IMR-90 (cell line): ENCODE data around the gene TLR1. TPM values are rescaled to one million over a fixed set of nuclear protein-coding genes. Genes with fewer than 3 reads are reported as not detected.

Experiments used
- ATAC-seq: fragments of 200-7000 bp; cut with Tn5 transposase; 2 replicates; pipeline ENCODE4 v1.9.1; 2020; ENCODE audit warnings: low read depth, mild to moderate bottlenecking, moderate library complexity
- BruUV-seq: library from RNA; stranded (reverse); fragments of 400-500 nt; replicated peaks from 2 replicates; lab custom pipeline; 2021; lab: Mats Ljungman, UMichigan
- CTCF ChIA-PET: fragments of 300-600 bp; formaldehyde crosslinking; extraction: SDS; loops from one replicate; lab custom pipeline; 2021; ENCODE audit warnings: antibody characterized with exemption; lab: Yijun Ruan, JAX
- POLR2A ChIA-PET: fragments of 300-600 bp; sonication (Branson Sonifier 250); formaldehyde crosslinking; loops from one replicate; lab custom pipeline; 2022; ENCODE audit warnings: antibody characterized with exemption; ENCODE audit not compliant: unreplicated experiment; lab: Charles Lee
- DNase-seq: peaks from one replicate; pipeline ENCODE4 v3.0.0; 2013
- H2AFZ ChIP-seq: replicated peaks from 2 replicates; pipeline ENCODE3; 2013; ENCODE audit warnings: low read length, mild to moderate bottlenecking; ENCODE audit not compliant: poor library complexity
- H2AK5ac ChIP-seq: 2 replicates; pipeline ENCODE4 v1.6.1; 2013; ENCODE audit warnings: low read depth, low read length, inconsistent platforms
- H2AK9ac ChIP-seq: replicated peaks from 2 replicates; pipeline ENCODE3; 2013; ENCODE audit warnings: mild to moderate bottlenecking, low read depth, low read length, moderate library complexity; ENCODE audit not compliant: poor library complexity
- H2BK120ac ChIP-seq: 2 replicates; pipeline ENCODE4 v1.6.1; 2013; ENCODE audit warnings: low read depth, low read length, inconsistent platforms
- H2BK15ac ChIP-seq: 3 replicates; pipeline ENCODE4 v1.6.1; 2013; ENCODE audit warnings: low read depth, low read length, inconsistent platforms
- H2BK20ac ChIP-seq: 2 replicates; pipeline ENCODE4 v1.6.1; 2013; ENCODE audit warnings: low read depth, mild to moderate bottlenecking, inconsistent platforms, low read length, moderate library complexity
- H2BK5ac ChIP-seq: 2 replicates; pipeline ENCODE4 v1.6.1; 2013; ENCODE audit warnings: mild to moderate bottlenecking, low read depth, low read length, inconsistent platforms; ENCODE audit not compliant: poor library complexity, severe bottlenecking
- H3K14ac ChIP-seq: replicated peaks from 2 replicates; pipeline ENCODE4 v1.6.1; 2013; ENCODE audit warnings: low read depth, low read length, inconsistent platforms
- H3K18ac ChIP-seq: 2 replicates; pipeline ENCODE4 v1.6.1; 2013; ENCODE audit warnings: low read depth, low read length, control low read depth
- H3K23ac ChIP-seq: 2 replicates; pipeline ENCODE4 v1.6.1; 2013; ENCODE audit warnings: low read depth, low read length, inconsistent platforms
- H3K27ac ChIP-seq: 2 replicates; pipeline ENCODE4 v1.5.1; 2013; ENCODE audit warnings: mild to moderate bottlenecking, control low read depth, low read length; ENCODE audit not compliant: insufficient read depth
- H3K27me3 ChIP-seq: 2 replicates; pipeline ENCODE4 v1.6.1; 2013; ENCODE audit warnings: low read length; ENCODE audit not compliant: control insufficient read depth, insufficient read depth
- H3K36me3 ChIP-seq: 2 replicates; pipeline ENCODE4 v1.6.1; 2013; ENCODE audit warnings: low read length, mixed read lengths; ENCODE audit not compliant: control insufficient read depth, insufficient read depth
- H3K4ac ChIP-seq: 2 replicates; pipeline ENCODE4 v1.6.1; 2013; ENCODE audit warnings: low read depth, low read length, inconsistent platforms
- H3K4me1 ChIP-seq: 2 replicates; pipeline ENCODE4 v1.6.1; 2013; ENCODE audit warnings: low read length, mixed read lengths; ENCODE audit not compliant: control insufficient read depth, insufficient read depth
- H3K4me2 ChIP-seq: 2 replicates; pipeline ENCODE4 v1.6.1; 2013; ENCODE audit warnings: low read depth, mild to moderate bottlenecking, control low read depth, low read length, moderate library complexity
- H3K4me3 ChIP-seq: 2 replicates; pipeline ENCODE4 v1.5.1; 2013; ENCODE audit warnings: low read depth, mild to moderate bottlenecking, control low read depth, low read length, moderate library complexity; ENCODE audit not compliant: insufficient read depth
- H3K56ac ChIP-seq: 2 replicates; pipeline ENCODE4 v1.6.1; 2013; ENCODE audit warnings: low read length, inconsistent platforms; ENCODE audit not compliant: insufficient read depth; ENCODE audit errors: extremely low read depth
- H3K79me1 ChIP-seq, 2 experiments: 2 replicates each; pipeline ENCODE4 v1.6.1; 2013; ENCODE audit warnings: low read length in 2 of 2, inconsistent platforms in 1 of 2, low read depth in 1 of 2
- H3K9ac ChIP-seq: 2 replicates; pipeline ENCODE4 v1.6.1; 2013; ENCODE audit warnings: low read depth, low read length, control low read depth
- H3K9me1 ChIP-seq: 2 replicates; pipeline ENCODE4 v1.6.1; 2013; ENCODE audit warnings: low read length, inconsistent platforms; ENCODE audit not compliant: insufficient read depth
- H3K9me3 ChIP-seq: 2 replicates; pipeline ENCODE4 v1.6.1; 2013; ENCODE audit warnings: low read length; ENCODE audit not compliant: control insufficient read depth, insufficient read depth
- H4K20me1 ChIP-seq: 2 replicates; pipeline ENCODE4 v1.6.1; 2013; ENCODE audit warnings: low read length, inconsistent platforms; ENCODE audit not compliant: insufficient read depth
- H4K5ac ChIP-seq: 2 replicates; pipeline ENCODE4 v1.6.1; 2013; ENCODE audit warnings: mild to moderate bottlenecking, low read depth, low read length, control low read depth
- H4K8ac ChIP-seq, 2 experiments: 2 replicates each; pipeline ENCODE4 v1.6.1; 2013; ENCODE audit warnings: low read depth in 2 of 2, low read length in 2 of 2, control low read depth in 1 of 2, inconsistent platforms in 1 of 2
- H4K91ac ChIP-seq: 2 replicates; pipeline ENCODE4 v1.6.1; 2013; ENCODE audit warnings: low read depth, low read length, inconsistent platforms; ENCODE audit not compliant: insufficient read depth
- CEBPB ChIP-seq: IDR thresholded peaks from 2 replicates; pipeline ENCODE4 v1.6.1; 2012; ENCODE audit warnings: low read depth, low read length, improper control_type of control experiment
- CHD1 ChIP-seq: IDR thresholded peaks from 2 replicates; pipeline ENCODE4 v1.6.1; 2012; ENCODE audit warnings: low read depth, low read length, improper control_type of control experiment
- CTCF ChIP-seq: conservative IDR thresholded peaks from 2 replicates; pipeline ENCODE4 v1.5.1; 2012; ENCODE audit warnings: mild to moderate bottlenecking, low read depth, low read length, improper control_type of control experiment
- MAFK ChIP-seq: IDR thresholded peaks from 2 replicates; pipeline ENCODE4 v1.6.1; 2012; ENCODE audit warnings: low read depth, low read length, improper control_type of control experiment
- MAZ ChIP-seq: IDR thresholded peaks from 2 replicates; pipeline ENCODE4 v1.6.1; 2012; ENCODE audit warnings: low read depth, mild to moderate bottlenecking, low read length, improper control_type of control experiment, moderate library complexity, borderline replicate concordance
- MXI1 ChIP-seq: IDR thresholded peaks from 2 replicates; pipeline ENCODE4 v1.6.1; 2012; ENCODE audit warnings: low read depth, mild to moderate bottlenecking, low read length, moderate library complexity, borderline replicate concordance
- POLR2A ChIP-seq: IDR thresholded peaks from 2 replicates; pipeline ENCODE4 v1.6.1; 2012; ENCODE audit warnings: mild to moderate bottlenecking, low read depth, low read length
- RCOR1 ChIP-seq: IDR thresholded peaks from 2 replicates; pipeline ENCODE4 v1.6.1; 2012; ENCODE audit warnings: mild to moderate bottlenecking, low read length, improper control_type of control experiment; ENCODE audit not compliant: insufficient replicate concordance
- SMC3 ChIP-seq: fragments of 150-350 bp; IDR thresholded peaks from 2 replicates; pipeline ENCODE4 v1.6.1; 2016; ENCODE audit warnings: low read depth, mild to moderate bottlenecking, antibody characterized with exemption, low read length, moderate library complexity
- USF2 ChIP-seq: fragments of 150-350 bp; IDR thresholded peaks from 2 replicates; pipeline ENCODE4 v1.6.1; 2017; ENCODE audit warnings: mild to moderate bottlenecking, antibody characterized with exemption, low read length, low read depth
- WGBS, 2 experiments: methylation state at CpG; one replicate each; pipeline versions ENCODE4 v1.1.5 to v1.1.7; 2013; ENCODE audit warnings: missing lambda C conversion rate in 2 of 2; ENCODE audit not compliant: insufficient read length in 1 of 2; ENCODE audit errors: extremely low coverage in 2 of 2; 5-methylcytosine and 5-hydroxymethylcytosine counted together
- dilution Hi-C: fragments of 300-500 bp; cut with HindIII; formaldehyde crosslinking; loops from one replicate; pipeline ENCODE4 v1.14.3; 2018; ENCODE audit warnings: low sequenced_read_pairs; ENCODE audit not compliant: unreplicated experiment
- in situ Hi-C: fragments of 300-500 bp; cut with MboI; formaldehyde crosslinking; loops from 3 replicates; pipeline ENCODE4 v1.14.3; 2019; ENCODE audit warnings: low sequenced_read_pairs, inconsistent platforms, mixed read lengths
- intact Hi-C: fragments of 100-400 bp; cut with micrococcal nuclease; formaldehyde crosslinking; loops from 2 replicates; pipeline ENCODE4 v1.10.0; 2022
- polyA plus RNA-seq, 3 experiments: library from polyadenylated mRNA; depleted of rRNA; stranded (reverse); fragments of >200 nt; gene quantifications; 2 replicates each; pipeline ENCODE4 v1.2.3, GENCODE V29; 2012; ENCODE audit warnings: low replicate concordance in 1 of 3
- total RNA-seq: library from RNA; depleted of rRNA; stranded (reverse); fragments of >200 nt; gene quantifications from 2 replicates; pipeline ENCODE4 v1.2.3, GENCODE V29; 2012

The TLR1 gene
- total and polyA plus RNA-seq, 2 of the 4 experiments (the other 2 are of a cell fraction), result 0.24 to 1.1 TPM

DNA sequence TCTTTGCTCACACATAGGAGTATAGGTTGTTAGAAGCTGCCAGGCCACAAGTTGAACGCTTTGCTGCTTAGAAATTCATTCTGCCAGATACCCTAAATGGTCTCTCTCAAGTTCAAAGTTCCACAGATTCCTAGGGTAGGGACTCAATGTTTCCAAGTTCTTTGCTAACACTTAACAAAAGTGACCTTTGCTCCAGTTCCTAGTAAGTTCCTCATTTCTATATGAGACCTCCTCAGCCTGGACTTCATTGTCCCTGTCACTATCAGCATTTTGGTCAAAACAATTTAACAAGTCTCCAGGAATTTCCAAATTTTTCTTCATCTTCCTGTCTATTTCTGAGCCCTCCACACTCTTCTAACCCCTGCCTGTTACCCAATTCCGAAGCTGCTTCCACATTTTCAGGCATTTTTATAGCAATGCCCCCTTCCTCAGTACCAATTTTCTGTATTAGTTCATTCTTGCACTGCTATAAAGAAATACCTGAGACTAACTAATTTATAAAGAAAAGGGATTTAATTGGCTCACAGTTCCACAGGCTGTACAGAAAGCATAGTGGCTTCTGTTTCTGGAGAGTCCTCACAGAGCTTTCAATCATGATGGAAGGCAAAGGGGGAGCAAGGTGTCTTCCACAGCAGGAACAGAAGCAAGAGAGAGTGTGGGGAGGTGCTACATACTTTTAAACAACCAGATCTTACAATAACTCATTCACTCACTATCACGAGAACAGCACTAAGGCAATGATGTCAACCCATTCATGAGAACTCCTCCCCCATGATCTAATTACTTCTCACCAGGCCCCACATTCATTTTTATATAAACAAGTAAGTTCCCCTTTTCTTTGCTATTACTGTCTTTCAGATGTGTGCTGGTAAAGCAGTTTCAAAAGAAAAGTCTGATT, 11.5 kb upstream of the TLR1 start:
- Histone ChIP-seq H3K27ac (no peak overlapping the region), H4K5ac (no peak overlapping the region), H3K9ac (no peak overlapping the region), H4K8ac (0 out of 4 replicates have a peak overlapping the region, but pooled peaks of 1 of the 2 experiments have one; percentile 22), H3K4me2 (peak overlapping the region; percentile 52; the same call in 1 of the 2 replicates), H2AK9ac (no peak overlapping the region), H3K36me3 (no peaks in the 10 kb centered on the region), H2BK5ac (peak overlapping the region; percentile 51), H2BK120ac (peak overlapping the region; percentile 57; the same call in 1 of the 2 replicates), H3K23ac (no peak overlapping the region), H3K4me3 (no peak overlapping the region), H2AK5ac (no peak overlapping the region), H2AFZ (no peak overlapping the region), H3K79me1 (no peaks in the 10 kb centered on the region), H3K9me3 (peaks cover 3% of the 10 kb centered on the region; the same call in 1 of the 2 replicates), H3K18ac (no peak overlapping the region; the same call in none of the 2 replicates), H4K91ac (no peak overlapping the region; the same call in 1 of the 2 replicates), H3K9me1 (no peaks in the 10 kb centered on the region; the same call in 1 of the 2 replicates), H3K4me1 (peaks cover 13% of the 10 kb centered on the region), H4K20me1 (no peaks in the 10 kb centered on the region), H3K14ac (0 out of 2 replicates have a peak overlapping the region, but pooled peaks have one; percentile 19), H3K56ac (no peak overlapping the region), H3K4ac (peak overlapping the region; percentile 59; the same call in 1 of the 2 replicates), H2BK20ac (peak overlapping the region; percentile 58; the same call in 1 of the 2 replicates), H3K27me3 (no peaks in the 10 kb centered on the region), H2BK15ac (no peak overlapping the region; the same call in 2 of the 3 replicates)
- ChIA-PET CTCF (no interaction called here), POLR2A (no interaction called here)
- in situ Hi-C loops (no loop called here), dilution Hi-C loops (no loop called here), intact Hi-C loops (no loop called here)
- ATAC-seq (peak; percentile 62), DNase-seq (peak; percentile 77)
- TF ChIP-seq CHD1 (no peak), SMC3 (no peak), USF2 (no peak), POLR2A (no peak), MAZ (no peak), MXI1 (no peak), CEBPB (no peak), RCOR1 (no peak), CTCF (no peak), MAFK (no peak)
- 40% methylated on average over 1 of the region's 3 CpGs; no CpG with 5 or more reads in 1 of the 2 experiments for WGBS, 2 experiments
- BruUV-seq, result no TSS peak
